ENCODE measurements around the gene GPR180.

DNA sequence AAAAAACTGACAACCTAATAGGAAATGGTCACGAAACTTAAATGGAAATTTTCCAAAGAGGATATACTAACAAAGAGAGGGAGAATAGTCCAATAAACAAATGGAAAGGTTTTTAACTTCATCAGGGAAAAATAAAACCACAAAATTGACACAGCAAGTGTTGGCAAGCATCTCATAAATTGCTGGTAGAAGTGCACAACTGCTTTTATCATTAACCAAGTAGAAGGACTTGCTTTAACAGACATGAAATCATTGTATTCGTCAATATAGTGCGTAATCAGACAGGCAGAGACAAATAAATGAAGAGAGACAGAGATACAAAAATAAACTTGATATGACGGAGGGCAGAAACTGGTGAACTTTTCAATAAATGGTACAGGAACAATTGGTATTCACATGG lies 13.1 kb upstream of the GPR180 start:
- TF ChIP-seq, protein P1, sequence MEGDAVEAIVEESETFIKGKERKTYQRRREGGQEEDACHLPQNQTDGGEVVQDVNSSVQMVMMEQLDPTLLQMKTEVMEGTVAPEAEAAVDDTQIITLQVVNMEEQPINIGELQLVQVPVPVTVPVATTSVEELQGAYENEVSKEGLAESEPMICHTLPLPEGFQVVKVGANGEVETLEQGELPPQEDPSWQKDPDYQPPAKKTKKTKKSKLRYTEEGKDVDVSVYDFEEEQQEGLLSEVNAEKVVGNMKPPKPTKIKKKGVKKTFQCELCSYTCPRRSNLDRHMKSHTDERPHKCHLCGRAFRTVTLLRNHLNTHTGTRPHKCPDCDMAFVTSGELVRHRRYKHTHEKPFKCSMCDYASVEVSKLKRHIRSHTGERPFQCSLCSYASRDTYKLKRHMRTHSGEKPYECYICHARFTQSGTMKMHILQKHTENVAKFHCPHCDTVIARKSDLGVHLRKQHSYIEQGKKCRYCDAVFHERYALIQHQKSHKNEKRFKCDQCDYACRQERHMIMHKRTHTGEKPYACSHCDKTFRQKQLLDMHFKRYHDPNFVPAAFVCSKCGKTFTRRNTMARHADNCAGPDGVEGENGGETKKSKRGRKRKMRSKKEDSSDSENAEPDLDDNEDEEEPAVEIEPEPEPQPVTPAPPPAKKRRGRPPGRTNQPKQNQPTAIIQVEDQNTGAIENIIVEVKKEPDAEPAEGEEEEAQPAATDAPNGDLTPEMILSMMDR (conservative IDR thresholded peaks at IDR 0.05; ENCODE audit: low read depth, low read length) = no peak
- TF ChIP-seq EZH2phosphoT487 (IDR thresholded peaks at IDR 0.05; ENCODE audit: borderline replicate concordance, low read length) = no peak
- TF ChIP-seq EZH2 (IDR thresholded peaks at IDR 0.05; ENCODE audit: low read length, unreplicated experiment) = no peak
